HCT116 (cell line): ENCODE results near the gene GRB7. TPM values are rescaled to one million over a fixed set of nuclear protein-coding genes. Genes with fewer than 3 reads are reported as not detected.

Experiments
- ATAC-seq: fragments of 200-7000 bp; cut with Tn5 transposase; 2 replicates; pipeline ENCODE4 v1.9.1; 2020; ENCODE audit warnings: mild to moderate bottlenecking, moderate library complexity
- BruUV-seq: library from RNA; stranded (reverse); fragments of 400-500 nt; replicated peaks from 2 replicates; lab custom pipeline; 2021; lab: Mats Ljungman, UMichigan
- CTCF ChIA-PET: fragments of 300-600 bp; sonication (Branson Sonifier 250); formaldehyde crosslinking; loops from one replicate; lab custom pipeline; 2021; ENCODE audit warnings: antibody characterized with exemption; lab: Charles Lee
- POLR2A ChIA-PET: fragments of 300-600, 350-600 bp; sonication (Branson Sonifier 250); formaldehyde crosslinking; loops from one replicate; lab custom pipeline; 2021; ENCODE audit warnings: antibody characterized with exemption; lab: Charles Lee
- RAD21 ChIA-PET, 2 experiments: fragments of 300-600 bp; sonication (Branson Sonifier 250); formaldehyde crosslinking; loops; one replicate each; lab custom pipeline; 2023; ENCODE audit warnings: low total read pairs in 2 of 2; ENCODE audit not compliant: uncharacterized antibody in 2 of 2, unreplicated experiment in 2 of 2, low non-redundant PET in 1 of 2; lab: Charles Lee
- DNase-seq: peaks from one replicate; pipeline ENCODE4 v3.0.0-alpha.2; 2010; ENCODE audit warnings: low read depth, low spot score
- H2AFZ ChIP-seq: fragments of 200-600 bp; shearing (Covaris generic), sonication (generic); 2 replicates; pipeline ENCODE4 v1.6.1; 2017; ENCODE audit warnings: low read depth, mixed run types, mixed read lengths, antibody characterized with exemption, low read length; ENCODE audit not compliant: poor library complexity, severe bottlenecking
- H3K27ac ChIP-seq: 2 replicates; pipeline ENCODE4 v1.5.1; 2012; ENCODE audit warnings: low read depth, low read length
- H3K27me3 ChIP-seq: fragments of 200-600 bp; sonication (generic); 2 replicates; pipeline ENCODE4 v1.6.1; 2016; ENCODE audit warnings: mixed run types, low read length, mixed read lengths; ENCODE audit not compliant: insufficient read depth
- H3K36me3 ChIP-seq, 2 experiments: fragments of 200-500 bp in 1 of 2; fragments of 200-600 bp in 1 of 2; sonication (Bioruptor generic) in 1 of 2; sonication (generic) in 1 of 2; 2 replicates each; pipeline versions ENCODE4 v1.5.1 to v1.6.1; 2014 to 2016; ENCODE audit warnings: low read length in 2 of 2, inconsistent platforms in 1 of 2, mixed read lengths in 1 of 2, mixed run types in 1 of 2; ENCODE audit not compliant: insufficient read depth in 2 of 2, control insufficient read depth in 1 of 2
- H3K4me1 ChIP-seq, 2 experiments: fragments of 200-600 bp in 1 of 2; sonication (generic) in 1 of 2; 2 replicates each; pipeline versions ENCODE4 v1.5.1 to v1.6.1; 2012 to 2017; ENCODE audit warnings: low read length in 2 of 2, inconsistent platforms in 1 of 2, mild to moderate bottlenecking in 1 of 2, mixed read lengths in 1 of 2, mixed run types in 1 of 2, moderate library complexity in 1 of 2; ENCODE audit not compliant: insufficient read depth in 2 of 2, control insufficient read depth in 1 of 2
- H3K4me2 ChIP-seq: fragments of 200-600 bp; sonication (generic); 2 replicates; pipeline ENCODE4 v1.6.1; 2017; ENCODE audit warnings: mixed run types, low read length, mixed read lengths
- H3K4me3 ChIP-seq, 2 experiments: fragments of 200-600 bp in 1 of 2; sonication (generic) in 1 of 2; replicated peaks in 1 of 2; 2 replicates each; pipeline ENCODE4 v1.5.1; 2011 to 2016; ENCODE audit warnings: low read length in 2 of 2, control low read depth in 1 of 2, low read depth in 1 of 2, mild to moderate bottlenecking in 1 of 2, mixed read lengths in 1 of 2, mixed run types in 1 of 2
- H3K79me2 ChIP-seq: fragments of 200-600 bp; sonication (generic); 2 replicates; pipeline ENCODE4 v1.6.1; 2017; ENCODE audit warnings: mild to moderate bottlenecking, mixed run types, low read length, moderate library complexity, mixed read lengths; ENCODE audit not compliant: insufficient read depth
- H3K9ac ChIP-seq: fragments of 200-600 bp; sonication (generic); 2 replicates; pipeline ENCODE4 v1.6.1; 2016; ENCODE audit warnings: low read length, mixed read lengths
- H3K9me2 ChIP-seq: fragments of 200-600 bp; sonication (generic), shearing (Covaris generic); 2 replicates; pipeline ENCODE4 v1.6.1; 2017; ENCODE audit warnings: mixed run types, mild to moderate bottlenecking, moderate library complexity; ENCODE audit not compliant: insufficient read depth
- H3K9me3 ChIP-seq, 2 experiments: fragments of 200-500 bp in 1 of 2; fragments of 200-600 bp in 1 of 2; sonication (Bioruptor generic) in 1 of 2; sonication (generic) in 1 of 2; 2 replicates each; pipeline ENCODE4 v1.6.1; 2014 to 2017; ENCODE audit warnings: low read length in 2 of 2, mixed read lengths in 2 of 2, inconsistent platforms in 1 of 2, low read depth in 1 of 2, mild to moderate bottlenecking in 1 of 2, mixed run types in 1 of 2, moderate library complexity in 1 of 2; ENCODE audit not compliant: control insufficient read depth in 1 of 2, insufficient read depth in 1 of 2
- H4K20me1 ChIP-seq: fragments of 200-600 bp; sonication (generic), shearing (Covaris generic); 2 replicates; pipeline ENCODE4 v1.6.1; 2017; ENCODE audit warnings: mixed run types, mild to moderate bottlenecking, moderate library complexity; ENCODE audit not compliant: insufficient read depth
- ATF3 ChIP-seq: IDR thresholded peaks from 2 replicates; pipeline ENCODE4 v1.6.1; 2012
- CBX3 ChIP-seq: IDR thresholded peaks from 2 replicates; pipeline ENCODE4 v1.6.1; 2012; ENCODE audit warnings: low read depth
- CTCF ChIP-seq, 3 experiments: fragments of 200-600 bp in 1 of 3; sonication (generic) in 1 of 3; IDR thresholded peaks in 2 of 3; conservative IDR thresholded peaks in 1 of 3; 2 replicates each; pipeline ENCODE4 v1.5.1; 2012 to 2017; ENCODE audit warnings: low read depth in 2 of 3, low read length in 2 of 3, antibody characterized with exemption in 1 of 3, borderline replicate concordance in 1 of 3, control low read depth in 1 of 3, mild to moderate bottlenecking in 1 of 3, mixed read lengths in 1 of 3, mixed run types in 1 of 3, moderate library complexity in 1 of 3; ENCODE audit not compliant: insufficient read depth in 1 of 3
- EGR1 ChIP-seq: IDR thresholded peaks from 2 replicates; pipeline ENCODE4 v1.6.1; 2012; ENCODE audit warnings: low read depth
- ELF1 ChIP-seq: IDR thresholded peaks from 2 replicates; pipeline ENCODE4 v1.6.1; 2012; ENCODE audit warnings: low read depth, borderline replicate concordance
- EZH2 ChIP-seq: fragments of 200-600 bp; sonication (generic); IDR thresholded peaks from 2 replicates; pipeline ENCODE4 v1.6.1; 2017; ENCODE audit warnings: antibody characterized with exemption, mixed run types
- EZH2phosphoT487 ChIP-seq: fragments of 200-600 bp; IDR thresholded peaks from 2 replicates; pipeline ENCODE4 v1.6.1; 2018; ENCODE audit warnings: antibody characterized with exemption, borderline replicate concordance
- MAX ChIP-seq: IDR thresholded peaks from 2 replicates; pipeline ENCODE4 v1.6.1; 2012
- POLR2A ChIP-seq: IDR thresholded peaks from 2 replicates; pipeline ENCODE4 v1.7.0; 2011; ENCODE audit warnings: borderline replicate concordance; ENCODE audit not compliant: insufficient read depth, insufficient read length; ENCODE audit errors: extremely low read depth
- POLR2AphosphoS5 ChIP-seq: IDR thresholded peaks from 2 replicates; pipeline ENCODE4 v1.6.1; 2011; ENCODE audit warnings: mild to moderate bottlenecking, low read depth, low read length, moderate library complexity
- RAD21 ChIP-seq: IDR thresholded peaks from 2 replicates; pipeline ENCODE4 v1.6.1; 2012; ENCODE audit warnings: low read depth, mild to moderate bottlenecking
- REST ChIP-seq: IDR thresholded peaks from 2 replicates; pipeline ENCODE4 v1.6.1; 2012; ENCODE audit warnings: low read depth
- SIN3A ChIP-seq: IDR thresholded peaks from 2 replicates; pipeline ENCODE4 v1.6.1; 2012; ENCODE audit warnings: low read depth
- SP1 ChIP-seq: IDR thresholded peaks from 2 replicates; pipeline ENCODE4 v1.6.1; 2012; ENCODE audit warnings: low read depth
- SRF ChIP-seq: IDR thresholded peaks from 2 replicates; pipeline ENCODE4 v1.6.1; 2012; ENCODE audit warnings: low read depth
- YY1 ChIP-seq: IDR thresholded peaks from 2 replicates; pipeline ENCODE4 v1.6.1; 2011; ENCODE audit warnings: low read length, low read depth, moderate library complexity, mild to moderate bottlenecking; ENCODE audit not compliant: insufficient replicate concordance; ENCODE audit errors: extremely low read depth
- intact Hi-C: fragments of 100-400 bp; cut with micrococcal nuclease; formaldehyde crosslinking; loops from 2 replicates; pipeline ENCODE4 v1.10.0; 2022
- total RNA-seq: library from RNA; stranded (reverse); gene quantifications from one replicate; pipeline ENCODE4 v1.2.1, GENCODE V29; 2021; ENCODE audit not compliant: unreplicated experiment

The GRB7 gene
- total RNA-seq, 1 experiment from 2014 or later: 51.9 TPM

- Histone ChIP-seq H3K4me1 (peaks cover 33 to 55% of the 10 kb centered on the region in 2 experiments), H3K9ac (no peak overlapping the region), H4K20me1 (no peaks in the 10 kb centered on the region), H3K9me3 (no peaks in the 10 kb centered on the region), H3K79me2 (no peaks in the 10 kb centered on the region), H3K36me3 (no peaks in the 10 kb centered on the region), H3K27me3 (no peaks in the 10 kb centered on the region), H3K9me2 (no peaks in the 10 kb centered on the region), H3K4me2 (no peak overlapping the region), H2AFZ (no peak overlapping the region), H3K27ac (no peak overlapping the region; the same call in 1 of the 2 replicates), H3K4me3 (no peak overlapping the region)
- no peak for ATAC-seq
- RAD21 ChIA-PET: interaction anchor here in 1 of 2 experiments (0.7 kb wide), 1 partner anchor 27 kb away, joined by 4 read pairs; no protein-coding TSS in a partner anchor
- DNase-seq: no peak
- intact Hi-C loops: loop anchor here (5.0 kb wide), 1 partner anchor 79 kb away; no protein-coding TSS in a partner anchor
- TF ChIP-seq MAX: no peak
- TF ChIP-seq CBX3: no peak
- no peak for TF ChIP-seq POLR2AphosphoS5
- no peak for TF ChIP-seq ELF1
- no peak for TF ChIP-seq YY1
- TF ChIP-seq ATF3: no peak
- TF ChIP-seq EZH2phosphoT487: no peak
- no peak for TF ChIP-seq RAD21
- TF ChIP-seq REST: no peak
- TF ChIP-seq SIN3A: no peak
- no peak for TF ChIP-seq EGR1
- no peak for TF ChIP-seq EZH2
- TF ChIP-seq CTCF (IDR thresholded peaks at IDR 0.05 in 2 of 3, conservative IDR thresholded peaks at IDR 0.05 in 1 of 3; ENCODE audit: borderline replicate concordance in 1 of 3, insufficient read depth in 1 of 3, low read depth in 2 of 3, low read length in 2 of 3): no peak
- TF ChIP-seq SP1: no peak
- TF ChIP-seq POLR2A: no peak
- no peak for TF ChIP-seq SRF
- no TSS peak for BruUV-seq
- POLR2A ChIA-PET: interaction anchor here (0.7 kb wide), 1 partner anchor 61 kb away, joined by 3 read pairs; no protein-coding TSS in a partner anchor
- CTCF ChIA-PET: interaction anchor here (1.0 to 2.1 kb wide), 3 partner anchors 12 to 22 kb away, joined by 3 to 8 read pairs (median 6); partner anchors contain the start of gene MIEN1
Measured at GRCh38 chr17:39751637-39752036, 13.9 kb downstream of the GRB7 start.
